GM12878 (cell line): Measurements from ENCODE around the gene KLRF2. TPM values are rescaled to one million over a fixed set of nuclear protein-coding genes. Genes with fewer than 3 reads are reported as not detected.

Source experiments
- BCL11A ChIP-seq: IDR thresholded peaks from 2 replicates; pipeline ENCODE4 v1.6.1; 2011; ENCODE audit warnings: low read depth, low read length
- E2F8 ChIP-seq: fragments of 450-650 bp; IDR thresholded peaks from 2 replicates; pipeline ENCODE4 v1.6.1; 2018; ENCODE audit warnings: mild to moderate bottlenecking, low read depth, moderate library complexity; ENCODE audit not compliant: partially characterized antibody
- E4F1 ChIP-seq: fragments of 450-650 bp; IDR thresholded peaks from 2 replicates; pipeline ENCODE4 v1.6.1; 2018; ENCODE audit warnings: borderline replicate concordance, mild to moderate bottlenecking; ENCODE audit not compliant: partially characterized antibody
- GABPA ChIP-seq: IDR thresholded peaks from 2 replicates; pipeline ENCODE4 v1.6.1; 2014; ENCODE audit warnings: antibody characterized with exemption, low read depth, mild to moderate bottlenecking, inconsistent platforms
- MTA2 ChIP-seq: fragments of 450-650 bp; IDR thresholded peaks from 2 replicates; pipeline ENCODE4 v1.6.1; 2016; ENCODE audit warnings: low read depth, mild to moderate bottlenecking, moderate library complexity
- NFYB ChIP-seq: IDR thresholded peaks from 2 replicates; pipeline ENCODE4 v1.6.1; 2011; ENCODE audit warnings: low read depth, mild to moderate bottlenecking, low read length, improper control_type of control experiment, moderate library complexity; ENCODE audit not compliant: insufficient read depth
- PBX3 ChIP-seq: IDR thresholded peaks from 2 replicates; pipeline ENCODE4 v1.6.1; 2011; ENCODE audit warnings: mild to moderate bottlenecking, low read depth, low read length, moderate library complexity; ENCODE audit not compliant: insufficient replicate concordance
- PML ChIP-seq: IDR thresholded peaks from 2 replicates; pipeline ENCODE4 v1.6.1; 2012; ENCODE audit warnings: low read length, inconsistent platforms
- POU2F2 ChIP-seq: IDR thresholded peaks from 3 replicates; pipeline ENCODE4 v1.6.1; 2011; ENCODE audit warnings: low read depth, mild to moderate bottlenecking, low read length, borderline replicate concordance
- RAD51 ChIP-seq: fragments of 450-650 bp; IDR thresholded peaks from 2 replicates; pipeline ENCODE4 v1.6.1; 2016; ENCODE audit warnings: moderate library complexity, mild to moderate bottlenecking, inconsistent platforms
- SREBF1 ChIP-seq: IDR thresholded peaks from 2 replicates; pipeline ENCODE4 v1.6.1; 2012; ENCODE audit warnings: mild to moderate bottlenecking, low read length
- SRF ChIP-seq, 2 experiments: IDR thresholded peaks; 2 replicates each; pipeline ENCODE4 v1.6.1; 2011; ENCODE audit warnings: low read depth in 2 of 2, low read length in 2 of 2, mild to moderate bottlenecking in 1 of 2, moderate library complexity in 1 of 2
- TCF12 ChIP-seq: IDR thresholded peaks from 2 replicates; pipeline ENCODE4 v1.6.1; 2011; ENCODE audit warnings: low read depth, mild to moderate bottlenecking, low read length
- ZNF687 ChIP-seq: fragments of 450-650 bp; IDR thresholded peaks from 2 replicates; pipeline ENCODE4 v1.6.1; 2017; ENCODE audit warnings: mild to moderate bottlenecking, moderate library complexity
- polyA plus RNA-seq, 11 experiments: library from polyadenylated mRNA; depleted of rRNA in 4 of 11; unstranded in 6 of 11; stranded (reverse) in 5 of 11; fragments of >200 nt; fragmentation: Nextera tagmentation in 4 of 11; fragmentation: Illumina TruSeq in 1 of 11; extraction: Ambion mirVana in 4 of 11; extraction: Trizol in 1 of 11; gene quantifications; 1 replicate in 1 of 11; 2 replicates in 10 of 11; pipeline versions ENCODE4 v1.2.1 to v1.2.3, GENCODE V29; 2011 to 2016; ENCODE audit warnings: inconsistent platforms in 2 of 11, missing spikeins in 2 of 11, low read depth in 1 of 11
- total RNA-seq, 4 experiments: library from RNA; depleted of rRNA in 3 of 4; stranded (reverse); fragments of >200 nt in 3 of 4; fragmentation: Illumina TruSeq in 1 of 4; extraction: Trizol in 1 of 4; gene quantifications; 2 replicates each; pipeline versions ENCODE4 v1.2.1 to v1.2.3, GENCODE V29; 2013 to 2021

KLRF2 gene
- total and polyA plus RNA-seq, 10 of the 15 experiments (the other 5 are each of a cell fraction or from before 2014, with no cell fraction given): 0.15 to 2.1 (median 0.26) TPM; not detected in 6

- TF ChIP-seq E2F8 (no peak), NFYB (no peak), PBX3 (no peak), MTA2 (no peak), SRF (IDR thresholded peaks at IDR 0.05; ENCODE audit: low read depth in 2 of 2, low read length in 2 of 2) (no peak), BCL11A (no peak), SREBF1 (no peak), GABPA (no peak), RAD51 (no peak), E4F1 (no peak), POU2F2 (no peak), TCF12 (no peak), ZNF687 (no peak), PML (no peak)
These were observed 21.4 kb downstream of the KLRF2 start (continued) for GRCh38 chr12:9902539-9903228.
